Stimulated activated CD4-positive, alpha-beta T cell treated with anti-CD3 and anti-CD28 coated beads, Interleukin-1b, Interleukin-23, amount 100 ng/mL, for 1 hour (primary cell): ENCODE measurements around the gene P4HA3.
"Not testable (repeated sequence)": the region's sequence is repeated elsewhere in the genome, so short reads cannot be mapped to it uniquely, and the experiment has no call there.

ENCODE experiments used
- DNase-seq, 2 donors: peaks; one replicate each; pipeline ENCODE4 v3.0.0-alpha.2; 2020; ENCODE audit warnings: low read depth in 2 of 2

The P4HA3 gene

DNA sequence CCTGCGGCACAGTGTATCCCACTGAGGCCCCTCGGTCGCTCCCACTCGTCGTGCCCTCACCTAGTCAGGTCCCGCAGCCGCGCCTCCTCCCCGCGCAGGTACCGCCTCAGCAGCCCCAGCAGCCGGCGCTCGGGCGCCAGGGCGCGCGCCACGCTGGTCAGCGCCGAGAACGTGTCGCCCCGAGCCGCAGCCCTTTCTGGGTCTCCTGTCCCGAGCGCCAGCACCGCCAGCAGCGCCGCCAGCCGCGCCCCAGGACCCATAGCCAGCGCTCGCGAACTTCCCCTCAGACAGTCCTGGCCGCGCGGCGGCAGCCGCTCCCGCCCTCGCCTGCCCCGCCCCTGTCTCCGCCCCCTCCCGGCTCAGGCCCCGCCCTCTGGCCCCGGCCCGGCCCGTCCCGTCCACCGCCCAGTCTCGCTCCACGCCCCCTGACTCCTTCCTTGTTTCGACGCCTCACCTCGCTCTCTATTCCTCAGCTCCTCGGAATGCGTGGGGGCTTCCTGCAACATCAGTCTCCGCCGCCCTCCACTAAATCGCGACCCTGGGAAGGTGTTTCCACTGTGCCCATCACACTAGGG lies at the start of gene P4HA3:
TSS of gene P4HA3 (minus strand) at position 289 of the 575 bp plus-strand sequence. CDS start at position 260, 29 bp downstream.
- peak in 1 of 2 donors; percentile 32 for DNase-seq

GRCh38 chr11:74357449-74357848 lies 46.0 kb upstream of the P4HA3 start:
- DNase-seq, result no peak

GRCh38 chr11:74355626-74356025 lies 44.2 kb upstream of the P4HA3 start:
- DNase-seq, result no peak

DNA sequence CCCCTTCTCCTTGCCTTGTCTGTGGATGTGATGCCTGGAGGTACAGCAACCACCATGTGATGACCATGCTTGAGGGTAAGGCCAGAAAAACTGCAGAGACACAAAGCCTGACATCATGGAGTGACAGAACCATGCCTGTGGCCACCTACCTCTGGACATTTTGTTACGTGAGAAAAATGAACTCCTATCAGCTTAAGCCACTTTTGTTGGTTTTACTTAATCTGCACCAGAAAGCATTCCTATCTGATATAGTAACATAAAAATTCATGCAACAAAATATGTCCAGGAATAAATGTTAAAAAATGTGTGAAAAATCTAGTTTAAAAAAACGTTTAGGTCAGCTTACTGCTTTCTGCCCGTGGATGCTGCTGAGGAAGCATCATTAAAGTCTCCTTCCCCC lies 42.6 kb upstream of the P4HA3 start:
- DNase-seq, result no peak

DNA sequence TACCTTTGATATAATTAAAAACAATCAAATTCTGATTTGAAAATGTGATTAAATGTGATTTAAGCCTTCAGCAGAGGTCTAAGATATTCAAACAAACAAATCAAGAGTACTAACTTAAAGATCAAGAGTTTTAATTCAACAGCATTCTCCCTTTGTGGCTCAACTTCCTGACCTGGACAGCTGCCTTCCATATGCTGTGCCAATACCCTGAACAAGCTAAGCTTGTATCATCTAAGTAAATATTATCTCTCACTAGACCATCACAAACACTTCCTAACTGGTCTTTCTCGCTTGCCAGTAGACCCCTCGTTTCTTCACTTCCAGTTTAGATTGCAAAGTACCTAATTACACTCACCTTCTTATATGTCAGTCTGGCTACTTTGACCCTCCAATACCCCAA lies 35.9 kb upstream of the P4HA3 start:
- no peak for DNase-seq

DNA sequence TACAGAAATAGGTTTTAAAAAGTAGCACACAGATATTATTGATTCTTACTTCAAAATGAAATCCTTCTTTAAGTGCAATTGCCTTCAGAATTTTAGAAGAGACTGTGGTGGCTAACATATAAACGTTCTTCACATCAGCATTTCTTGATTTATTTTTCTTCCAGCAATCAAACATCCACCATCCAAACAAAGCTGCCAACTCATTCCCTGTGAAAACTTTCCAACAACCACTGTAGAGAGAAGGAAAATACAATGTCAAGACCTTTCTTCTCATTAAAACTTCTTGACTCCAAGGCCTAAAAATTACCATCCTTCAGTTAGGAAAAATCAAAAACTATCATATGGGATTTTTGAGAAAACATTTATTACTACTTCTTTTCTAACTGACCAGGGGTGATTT lies 34.0 kb upstream of the P4HA3 start:
- DNase-seq, result no peak

DNA sequence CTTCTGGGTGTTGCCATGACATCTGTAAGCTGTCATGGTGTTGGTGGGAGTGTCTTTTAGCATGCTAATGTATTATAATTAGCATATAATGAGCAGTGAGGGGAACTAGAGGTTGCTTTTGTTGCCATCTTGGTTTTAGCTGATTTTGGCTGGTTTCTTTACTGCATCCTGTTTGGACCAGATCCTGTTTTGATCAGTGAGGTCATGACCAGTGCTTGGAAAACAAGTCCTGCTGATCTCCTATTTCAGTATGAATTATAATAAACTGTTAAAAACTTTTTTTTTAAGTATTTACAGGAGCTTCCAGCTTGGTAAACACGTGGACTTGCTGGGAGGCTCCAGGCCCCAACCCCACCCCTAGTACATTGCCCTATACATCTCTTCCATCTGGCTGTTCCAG lies 30.5 kb upstream of the P4HA3 start:
- no peak for DNase-seq

DNA sequence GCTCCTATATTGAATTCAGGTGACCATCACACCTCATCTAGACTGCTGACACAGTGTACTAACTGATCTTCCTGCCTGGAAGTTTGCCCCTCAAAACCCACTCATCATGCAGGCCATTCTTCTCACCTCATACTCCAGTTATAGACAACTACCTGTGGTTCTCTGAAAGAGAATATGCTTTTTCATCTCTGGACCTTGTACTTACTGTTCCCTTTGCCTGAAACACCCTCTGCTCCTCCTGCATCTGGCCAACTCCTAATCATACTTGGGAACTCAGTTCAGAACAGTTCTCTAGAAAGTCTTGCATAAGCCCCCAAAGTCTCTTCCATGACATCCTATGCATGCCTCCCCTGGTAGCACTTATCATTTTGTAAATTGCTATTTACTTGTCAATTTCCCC lies 28.2 kb upstream of the P4HA3 start:
- DNase-seq, result no peak

DNA sequence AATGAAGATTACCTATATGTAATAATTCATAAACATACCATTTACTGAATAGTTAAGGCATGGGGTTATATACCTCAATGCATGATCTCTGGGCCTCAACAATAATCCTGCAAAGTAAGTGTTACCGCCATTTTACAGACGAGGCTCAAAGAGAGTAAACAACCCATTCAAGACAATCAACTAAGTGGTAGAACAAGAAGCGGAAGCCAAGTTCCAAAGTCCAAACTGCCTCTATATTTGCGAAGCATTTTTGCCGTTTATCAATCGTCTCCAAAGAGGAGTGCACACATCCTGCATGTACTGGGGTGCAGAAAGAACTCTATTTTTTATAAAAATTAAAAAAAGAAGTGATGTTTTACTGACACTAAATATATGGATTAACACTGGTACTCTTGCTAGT lies 27.5 kb upstream of the P4HA3 start:
- no peak for DNase-seq

- no peak for DNase-seq
These were observed 21.8 kb upstream of the P4HA3 start for GRCh38 chr11:74333193-74333592.

DNA sequence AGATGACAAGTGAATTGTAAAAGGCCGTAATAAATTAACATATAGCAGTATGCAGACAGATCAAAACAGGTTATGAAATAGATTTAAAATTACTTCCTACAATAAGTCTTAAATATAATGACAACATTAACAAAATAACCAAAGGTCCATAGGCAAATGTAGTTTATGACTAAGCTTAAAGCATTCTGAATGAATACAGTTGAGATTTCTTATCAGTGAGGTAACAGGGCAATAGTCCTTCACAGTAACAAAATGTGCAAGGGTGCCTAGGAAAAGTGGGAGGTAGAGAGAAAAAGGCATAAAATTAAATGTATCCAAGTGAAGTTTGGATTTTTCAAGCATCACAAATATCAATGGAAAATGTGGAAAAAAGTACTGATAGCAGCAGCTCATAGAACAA lies 20.9 kb upstream of the P4HA3 start:
- no peak for DNase-seq

- DNase-seq, result not testable (repeated sequence)
These were observed 19.6 kb upstream of the P4HA3 start for GRCh38 chr11:74331000-74331399.

GRCh38 chr11:74330075-74330858 lies 18.8 kb upstream of the P4HA3 start:
- no peak for DNase-seq

- DNase-seq, result no peak
These were observed 15.6 kb upstream of the P4HA3 start for GRCh38 chr11:74327076-74327475.

- DNase-seq, result no peak
These were observed 15.2 kb upstream of the P4HA3 start for GRCh38 chr11:74326665-74327064.

GRCh38 chr11:74325649-74326645 lies 14.5 kb upstream of the P4HA3 start:
- no peak for DNase-seq

DNA sequence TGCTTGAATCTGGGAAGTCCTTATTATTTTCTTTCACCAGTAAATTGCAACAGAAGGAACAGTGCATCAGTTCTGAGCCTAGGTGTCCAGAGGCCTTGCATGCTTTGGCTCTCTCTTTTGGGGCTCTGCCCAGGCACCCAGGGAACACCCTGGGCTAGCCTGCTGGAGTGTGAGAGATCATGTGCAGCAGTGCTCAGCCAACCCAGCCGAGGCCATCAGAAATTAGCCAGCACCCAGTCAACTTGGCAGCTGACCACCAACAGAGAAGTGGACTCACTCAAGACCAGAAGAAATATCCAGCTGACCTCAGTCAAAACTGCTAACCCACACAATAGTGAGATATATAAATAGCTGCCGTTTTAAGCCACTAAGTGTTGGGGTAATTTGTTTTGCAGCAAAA lies 11.2 kb upstream of the P4HA3 start:
- no peak for DNase-seq

GRCh38 chr11:74321487-74322188 lies 10.2 kb upstream of the P4HA3 start:
- DNase-seq, result no peak

DNA sequence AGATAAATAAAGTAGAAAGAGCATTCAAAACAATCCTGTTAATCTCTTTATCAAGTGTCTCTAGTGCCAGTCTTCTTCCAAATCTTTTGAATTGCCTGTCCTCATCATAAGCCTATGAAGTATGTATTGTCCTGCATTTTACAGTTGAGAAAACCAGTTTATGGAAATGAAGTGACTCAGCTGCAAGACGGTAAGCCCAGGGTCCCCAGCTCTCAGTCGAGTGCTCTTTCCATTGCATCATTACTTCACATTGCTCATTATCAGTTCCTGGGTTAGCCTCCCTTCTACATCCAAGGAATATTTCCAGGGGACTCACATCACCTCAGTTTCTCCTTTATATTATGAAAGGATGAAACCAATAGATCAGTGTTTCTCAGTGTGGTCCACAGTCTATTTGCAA lies 9.1 kb upstream of the P4HA3 start:
- no peak for DNase-seq

DNA sequence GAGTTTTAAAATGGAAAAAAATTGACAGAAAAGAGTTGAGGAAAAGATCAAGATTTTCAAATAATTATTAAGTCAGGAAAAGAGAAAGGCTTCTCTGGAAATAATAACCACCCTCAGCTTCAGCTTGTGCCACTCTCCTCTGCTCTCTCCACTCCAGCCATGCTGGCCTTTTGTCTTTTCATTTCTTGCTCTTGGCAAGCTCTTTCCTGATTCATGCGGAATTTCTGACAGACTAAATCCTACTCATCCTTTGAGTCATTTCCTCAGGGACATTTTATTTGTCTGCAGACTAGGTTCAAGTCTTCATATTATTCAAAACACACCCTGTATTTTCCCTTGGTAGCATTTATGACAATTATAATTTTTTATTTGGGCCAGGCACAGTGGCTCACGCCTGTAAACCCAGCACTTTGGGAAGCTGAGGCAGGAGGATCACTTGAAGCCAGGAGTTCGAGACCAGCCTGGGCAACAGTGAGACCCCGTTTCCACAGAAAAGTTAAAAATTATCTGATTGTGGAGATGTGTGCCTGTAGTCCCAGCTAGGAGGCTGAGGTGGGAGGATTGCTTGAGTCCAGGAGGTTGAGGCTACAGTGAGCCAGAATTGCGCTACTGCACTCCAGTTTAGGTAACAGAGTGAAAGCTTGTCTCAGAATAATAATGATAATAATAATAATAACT lies 7.8 kb upstream of the P4HA3 start:
- no peak for DNase-seq

DNA sequence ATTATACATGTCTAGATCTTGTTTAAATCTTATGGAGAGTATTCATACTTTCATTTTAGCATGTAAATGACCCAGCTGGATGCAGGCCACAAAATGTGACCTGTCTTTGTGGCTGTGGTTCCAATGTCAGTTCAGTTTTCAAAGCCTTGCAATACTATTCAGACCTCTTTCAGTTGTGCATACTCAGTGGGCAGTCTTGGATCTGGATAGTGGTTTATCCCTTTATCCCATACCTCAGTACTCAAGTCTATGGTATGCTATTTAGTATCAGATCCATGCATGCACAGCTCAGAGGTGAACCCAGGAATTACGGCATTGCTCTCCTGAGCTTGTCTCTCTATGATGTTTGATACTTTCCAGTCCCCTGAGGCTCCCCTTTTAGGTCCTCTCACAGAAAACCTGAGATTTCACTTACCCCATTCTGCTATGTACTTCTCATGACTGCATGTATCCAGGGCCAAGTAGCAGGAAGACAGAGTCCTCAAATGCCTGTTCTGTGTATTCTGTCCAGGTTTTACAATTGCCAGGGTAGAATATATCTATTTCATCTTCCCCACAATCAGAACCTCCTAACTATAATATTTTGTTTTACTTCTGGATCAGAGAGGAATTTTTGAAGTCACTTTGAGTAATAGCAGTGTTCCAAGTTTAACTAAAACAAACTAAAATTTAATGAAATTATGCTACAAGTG lies 6.9 kb upstream of the P4HA3 start:
- DNase-seq, result no peak
